Activated T-helper 1 cell treated with anti-CD3 and anti-CD28 coated beads, Interleukin-2, amount 50 U/mL, for 16 hours (primary cell): ENCODE results near the gene LCE3D.
"Not testable (repeated sequence)": the region's sequence is repeated elsewhere in the genome, so short reads cannot be mapped to it uniquely, and the experiment has no call there.

Source experiments
- DNase-seq, 2 donors: peaks; one replicate each; pipeline ENCODE4 v3.0.0-alpha.2; 2020; ENCODE audit warnings: low read depth in 1 of 2, low spot score in 1 of 2

Gene LCE3D, protein sequence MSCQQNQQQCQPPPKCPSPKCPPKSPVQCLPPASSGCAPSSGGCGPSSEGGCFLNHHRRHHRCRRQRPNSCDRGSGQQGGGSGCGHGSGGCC

DNA sequence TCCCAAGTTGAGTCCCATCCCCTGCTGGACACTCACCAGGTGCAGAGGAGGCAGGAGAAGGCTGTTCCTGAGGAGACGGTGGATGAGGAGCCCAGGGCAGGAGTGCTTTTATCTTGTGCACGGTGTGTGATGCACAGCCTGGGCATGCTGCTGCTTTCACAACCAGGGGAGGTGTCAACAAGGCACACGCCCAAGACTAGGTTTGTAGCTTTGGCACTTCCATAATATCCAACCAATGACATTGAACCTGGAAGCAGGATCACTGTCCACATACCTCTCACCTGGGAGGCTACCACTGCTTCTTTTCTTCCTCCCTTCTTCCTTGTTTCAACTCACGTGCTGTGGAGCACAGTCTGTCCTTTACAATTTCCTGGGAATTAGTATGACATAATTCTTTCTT lies at the start of gene LCE3D:
Gene LCE3D, minus strand, starts transcription at position 84 of the 400 bp plus-strand sequence. CDS start 580 bp downstream, outside the sequence.
- no peak for DNase-seq

DNA sequence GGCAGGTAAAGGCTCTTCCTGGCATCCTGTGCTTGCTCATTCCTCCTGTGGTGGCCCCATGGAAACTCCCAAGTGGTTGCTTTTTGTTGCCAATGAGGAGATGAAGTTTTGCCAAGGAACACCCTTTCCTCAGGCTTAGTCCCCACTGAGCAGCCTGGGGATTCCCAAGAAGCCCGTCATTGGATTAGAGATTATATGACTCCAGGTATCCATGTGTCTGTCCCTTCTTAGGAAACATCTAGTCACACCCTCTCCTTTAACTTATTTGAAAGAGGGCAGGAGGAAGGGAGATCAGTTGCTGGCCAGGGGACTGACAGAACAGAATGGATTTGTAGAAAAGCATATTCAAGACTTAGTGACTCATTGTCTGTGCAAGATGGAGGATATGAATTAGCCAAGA lies 46.4 kb upstream of the LCE3D start:
- no peak for DNase-seq

DNA sequence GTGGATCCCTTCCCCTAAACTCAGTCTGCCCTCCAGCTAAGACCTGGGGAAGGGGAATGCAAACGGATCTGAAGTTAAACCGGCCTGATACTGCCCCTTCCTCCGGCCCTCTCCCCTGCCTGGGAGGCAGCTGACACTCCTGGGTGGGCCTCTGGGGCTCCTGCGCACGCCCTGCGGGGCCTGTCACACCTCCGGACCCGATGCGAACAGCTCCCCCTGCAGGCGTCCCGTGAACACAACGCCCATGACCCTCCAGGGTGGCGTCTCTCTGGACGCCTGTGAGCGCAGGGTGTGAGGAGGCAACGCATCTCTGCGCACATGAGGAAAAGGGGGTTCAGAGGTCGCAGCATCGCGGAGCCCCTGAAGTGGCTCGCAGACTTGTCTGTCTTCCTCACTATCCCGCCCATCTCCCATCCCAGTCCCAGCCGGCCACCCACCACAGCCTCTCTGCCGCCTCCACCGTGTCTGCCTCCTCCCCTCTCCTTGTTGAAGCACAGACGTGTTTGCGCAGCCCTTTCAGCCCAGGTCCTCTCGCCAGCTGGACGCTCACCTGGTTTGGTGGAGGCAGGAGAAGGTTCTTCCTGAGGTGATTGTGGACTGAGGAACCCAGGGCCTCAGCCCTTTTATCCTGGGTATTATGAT lies 43.0 kb upstream of the LCE3D start:
- no peak for DNase-seq

DNA sequence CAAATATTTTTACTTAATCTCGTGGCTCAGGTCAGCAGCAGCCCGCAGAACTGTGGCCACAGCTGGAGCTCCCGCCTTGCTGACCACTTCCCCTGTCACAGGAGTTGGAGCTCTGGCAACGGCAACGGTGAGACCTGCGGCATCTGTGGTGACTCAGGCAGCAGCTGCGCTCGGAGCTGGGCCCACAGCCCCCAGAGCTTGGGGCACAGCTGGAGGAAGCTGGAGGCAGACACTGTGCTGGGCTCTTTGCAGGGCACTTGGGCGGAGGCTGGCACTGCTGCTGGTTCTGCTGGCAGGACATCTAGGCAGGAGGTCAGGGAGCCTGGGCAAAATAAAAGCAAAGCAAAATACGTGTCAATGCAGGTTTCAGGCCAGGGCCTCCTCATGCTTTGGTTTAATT lies 42.5 kb upstream of the LCE3D start, which contains the start of gene LCE3A:
Gene LCE3A, minus strand, starts transcription at position 301 of the 400 bp plus-strand sequence. Its CDS starts 0 bp downstream, at position 301.
- DNase-seq: no peak

DNA sequence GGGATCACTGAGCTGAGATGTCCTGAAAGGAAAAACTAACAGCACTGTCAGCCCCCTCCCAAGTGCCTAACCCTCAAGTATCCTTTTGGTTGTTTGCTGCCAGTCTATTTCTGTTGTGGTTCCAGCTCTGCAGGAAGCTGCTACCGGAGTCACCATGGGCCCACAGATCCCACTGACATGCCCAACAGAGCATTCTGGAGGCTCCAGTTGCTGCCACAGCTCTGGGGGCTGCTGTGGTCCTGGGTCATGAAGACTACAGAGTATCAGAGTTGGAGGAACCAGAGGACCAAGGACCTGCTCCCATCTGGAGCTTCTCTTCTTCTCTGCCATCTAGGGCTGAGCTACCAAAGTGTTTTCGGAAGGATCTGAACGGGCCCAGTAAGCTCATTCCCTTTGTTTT lies 41.7 kb upstream of the LCE3D start:
- no peak for DNase-seq

DNA sequence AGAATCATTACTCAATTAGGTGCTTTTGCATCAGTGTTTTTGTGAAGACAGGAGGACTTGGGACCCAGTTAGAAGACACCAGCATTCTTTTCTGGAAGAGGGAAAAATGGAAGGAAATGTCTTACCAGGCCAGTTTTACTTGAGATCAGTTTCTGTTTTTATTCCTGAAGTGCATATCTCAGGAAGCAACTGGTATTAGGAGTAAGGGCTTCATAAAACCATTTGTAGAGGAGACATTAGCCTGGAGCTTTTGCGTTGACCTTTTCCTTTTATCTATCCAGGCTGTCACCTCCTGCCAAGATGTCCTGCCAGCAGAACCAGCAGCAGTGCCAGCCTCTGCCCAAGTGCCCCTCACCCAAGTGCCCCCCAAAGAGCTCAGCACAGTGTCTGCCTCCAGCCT lies 33.2 kb upstream of the LCE3D start, which contains the start of gene LCE3B:
Gene LCE3B, plus strand, starts transcription at position 301 of the 400 bp plus-strand sequence. Its CDS starts 0 bp downstream, at position 301.
- DNase-seq: no peak

DNA sequence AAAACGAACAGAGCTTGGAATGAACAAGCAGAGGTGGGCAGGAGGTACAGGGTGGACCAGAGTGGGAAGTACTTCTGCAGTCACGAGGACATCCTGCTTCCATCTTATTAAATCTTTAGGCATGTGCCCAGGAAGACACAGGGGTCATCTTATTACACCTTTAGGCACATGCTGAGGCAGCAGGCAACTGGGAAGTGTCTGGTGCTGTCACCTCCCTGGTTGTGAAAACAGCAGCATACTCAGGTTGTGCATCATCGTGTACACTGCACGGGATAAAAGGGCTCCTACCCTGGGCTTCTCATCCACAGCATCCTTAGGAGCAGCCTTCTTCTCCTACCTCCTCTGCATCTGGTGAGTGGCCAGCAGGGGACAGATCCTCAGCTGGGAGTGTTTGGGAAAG lies 19.6 kb upstream of the LCE3D start, which contains the start of gene LCE3C:
Gene LCE3C, plus strand, starts transcription at position 301 of the 400 bp plus-strand sequence. CDS start 498 bp downstream, outside the sequence.
- DNase-seq: no peak

DNA sequence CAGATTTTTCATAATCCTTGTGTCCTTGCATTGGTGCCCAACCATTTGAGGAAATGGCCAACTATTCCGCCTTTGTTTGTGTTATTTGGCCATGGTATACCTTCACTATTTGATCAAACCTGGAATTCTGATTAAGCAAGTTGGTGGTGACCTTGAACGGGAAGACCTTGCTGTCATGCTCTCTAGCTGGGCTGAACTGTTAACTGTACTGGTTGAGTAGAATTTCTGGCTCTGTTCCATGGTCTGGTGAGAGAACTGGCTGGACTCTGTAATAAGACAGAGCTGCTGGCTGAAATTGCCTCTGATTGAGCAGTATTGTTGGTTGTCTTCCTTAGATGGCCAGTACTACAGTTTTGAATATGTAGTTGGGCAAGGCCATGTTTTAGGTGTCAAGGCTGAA lies 16.7 kb upstream of the LCE3D start:
- no peak for DNase-seq

DNA sequence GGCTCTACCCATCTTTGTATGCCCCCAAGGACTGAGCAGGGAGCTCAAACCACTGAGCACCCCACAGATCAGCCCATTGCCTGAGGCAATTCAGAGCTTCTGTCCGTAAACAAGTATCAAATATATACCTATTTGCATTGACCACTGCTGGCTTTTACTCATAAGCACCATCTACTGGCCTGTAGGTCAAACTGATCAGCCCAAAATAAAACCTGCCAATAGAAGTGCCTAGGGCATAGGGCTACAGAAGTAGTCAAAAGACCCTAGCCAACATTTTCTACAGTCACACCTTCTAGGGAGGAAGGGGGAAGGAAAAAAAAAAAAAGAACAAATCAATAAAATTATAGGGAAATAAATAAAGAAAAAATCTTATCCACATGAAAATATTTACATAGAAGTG lies 5.3 kb upstream of the LCE3D start:
- no peak for DNase-seq

DNA sequence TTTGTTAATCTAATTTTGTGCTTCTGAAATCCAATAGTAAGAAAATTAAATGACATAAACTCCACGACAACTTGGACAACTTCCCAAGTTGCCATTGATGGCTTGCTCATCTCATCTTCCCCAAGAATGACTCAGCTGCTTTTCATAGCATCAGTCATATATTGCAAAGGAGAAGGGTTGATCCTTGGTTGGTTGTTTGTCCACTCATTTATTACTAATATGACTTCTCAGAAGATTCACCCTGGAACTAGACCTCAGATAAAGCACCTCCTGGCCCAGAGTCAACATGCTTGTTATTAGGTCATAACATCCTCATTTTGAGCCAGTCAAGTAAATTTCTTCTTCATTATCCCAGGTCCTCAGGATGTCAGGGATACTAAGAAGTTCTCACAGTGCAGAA lies 2.3 kb upstream of the LCE3D start:
- no peak for DNase-seq

DNA sequence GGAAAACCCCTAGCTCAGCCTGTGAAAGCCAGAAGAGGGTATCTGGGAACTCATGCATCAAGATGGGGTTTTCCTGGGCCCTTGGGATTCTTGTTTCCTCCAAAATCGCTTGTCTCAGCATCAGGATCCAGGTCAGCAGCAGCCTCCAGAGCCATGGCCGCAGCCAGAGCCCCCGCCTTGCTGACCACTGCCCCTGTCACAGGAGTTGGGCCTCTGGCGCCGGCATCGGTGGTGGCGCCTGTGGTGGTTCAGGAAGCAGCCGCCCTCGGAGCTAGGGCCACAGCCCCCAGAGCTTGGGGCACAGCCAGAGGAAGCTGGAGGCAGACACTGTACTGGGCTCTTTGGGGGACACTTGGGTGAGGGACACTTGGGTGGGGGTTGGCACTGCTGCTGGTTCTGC lies 790 bp downstream of the LCE3D start:
- not testable (repeated sequence) for DNase-seq

DNA sequence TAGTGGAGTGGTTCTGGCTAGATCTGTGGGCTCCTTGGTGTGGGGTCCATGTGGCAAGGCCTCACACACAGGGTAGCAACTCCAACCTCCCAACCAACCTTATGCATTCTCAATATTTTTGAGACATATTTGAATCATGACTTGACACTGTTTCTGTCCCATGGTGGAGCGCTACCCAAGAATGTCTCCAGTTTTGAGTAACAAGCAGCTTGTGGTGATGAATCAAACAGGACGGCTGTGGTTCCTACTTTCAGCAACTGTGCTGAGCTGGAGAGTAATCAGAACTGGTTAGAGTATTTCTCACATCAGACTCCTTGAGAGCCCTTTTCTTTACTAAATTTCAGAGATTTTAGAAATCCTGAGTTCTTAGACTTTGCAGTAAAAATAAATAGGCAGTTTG lies 3.1 kb downstream of the LCE3D start:
- no peak for DNase-seq

DNA sequence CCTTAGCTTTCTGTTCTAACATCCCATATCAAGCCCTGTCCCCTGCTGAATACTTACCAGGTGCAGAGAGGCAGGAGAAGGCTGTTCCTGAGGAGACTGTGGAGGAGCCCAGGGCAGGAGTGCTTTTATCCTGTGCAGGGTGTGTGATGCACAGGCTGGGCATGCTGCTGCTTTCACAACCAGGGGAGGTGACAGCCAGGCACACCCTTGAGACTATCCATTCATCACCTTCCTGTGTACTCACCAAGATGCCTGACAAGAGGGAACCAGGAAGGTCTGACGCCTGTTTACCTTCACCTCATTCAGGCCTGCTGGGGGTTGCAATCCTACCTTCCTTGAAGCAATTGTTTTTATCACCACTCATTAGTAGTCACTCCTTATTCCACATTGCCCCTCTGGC lies 13.6 kb downstream of the LCE3D start, which contains the start of gene LCE3E:
Gene LCE3E, minus strand, starts transcription at position 100 of the 400 bp plus-strand sequence. CDS start 572 bp downstream, outside the sequence.
- DNase-seq: no peak

DNA sequence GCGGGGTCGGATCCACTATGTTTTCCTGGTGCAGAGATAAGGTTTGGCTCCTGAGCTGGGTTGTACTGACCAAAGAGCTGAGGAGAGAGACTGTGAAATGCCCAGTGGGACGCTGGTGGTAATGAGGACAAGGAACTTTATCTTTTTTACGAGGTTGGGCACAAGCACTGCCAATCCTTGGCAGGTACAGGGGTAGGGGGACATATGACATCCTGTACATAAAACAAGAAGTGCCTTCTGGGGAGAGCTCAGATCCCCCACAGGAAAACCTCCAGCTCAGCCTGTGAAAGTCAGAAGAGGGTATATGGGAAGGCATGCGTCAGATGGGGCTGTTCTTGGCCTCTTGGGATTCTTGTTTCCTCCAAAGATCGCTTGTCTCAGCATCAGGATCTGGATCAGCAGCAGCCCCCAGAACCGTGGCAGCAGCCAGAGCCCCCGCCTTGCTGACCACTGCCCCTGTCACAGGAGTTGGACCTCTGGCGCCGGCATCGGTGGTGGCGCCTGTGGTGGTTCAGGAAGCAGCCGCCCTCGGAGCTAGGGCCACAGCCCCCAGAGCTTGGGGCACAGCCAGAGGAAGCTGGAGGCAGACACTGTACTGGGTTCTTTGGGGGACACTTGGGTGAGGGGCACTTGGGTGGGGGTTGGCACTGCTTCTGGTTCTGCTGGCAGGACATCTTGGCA lies 14.6 kb downstream of the LCE3D start:
- DNase-seq: no peak

DNA sequence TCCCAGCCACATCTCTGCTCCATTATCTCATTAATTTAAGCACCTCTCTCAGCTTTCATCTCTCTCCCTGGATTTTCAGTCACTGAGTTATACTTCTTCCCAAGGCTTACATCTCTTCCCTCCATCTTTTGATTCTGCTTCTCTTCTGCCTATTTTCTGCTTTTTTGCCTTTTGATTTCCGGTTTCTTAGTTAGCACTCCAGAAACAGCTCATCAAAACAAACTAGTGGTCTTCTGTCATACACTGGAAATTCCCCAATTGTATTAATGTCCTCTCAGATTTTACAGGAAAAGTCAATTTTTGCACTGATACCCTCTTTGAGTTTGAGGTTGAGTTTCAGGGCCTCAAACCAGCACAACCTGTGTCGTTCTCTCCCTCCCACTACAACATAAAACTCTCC lies 15.2 kb downstream of the LCE3D start:
- DNase-seq: no peak

DNA sequence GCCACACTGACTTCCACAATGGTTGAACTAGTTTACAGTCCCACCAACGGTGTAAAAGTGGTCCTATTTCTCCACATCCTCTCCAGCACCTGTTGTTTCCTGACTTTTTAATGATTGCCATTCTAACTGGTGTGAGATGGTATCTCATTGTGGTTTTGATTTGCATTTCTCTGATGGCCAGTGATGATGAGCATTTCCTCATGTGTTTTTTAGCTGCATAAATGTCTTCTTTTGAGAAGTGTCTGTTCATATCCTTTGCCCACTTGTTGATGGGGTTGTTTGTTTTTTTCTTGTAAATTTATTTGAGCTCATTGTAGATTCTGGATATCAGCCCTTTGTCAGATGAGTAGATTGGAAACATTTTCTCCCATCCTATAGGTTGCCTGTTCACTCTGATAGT lies 32.0 kb downstream of the LCE3D start:
- DNase-seq: not testable (repeated sequence)

DNA sequence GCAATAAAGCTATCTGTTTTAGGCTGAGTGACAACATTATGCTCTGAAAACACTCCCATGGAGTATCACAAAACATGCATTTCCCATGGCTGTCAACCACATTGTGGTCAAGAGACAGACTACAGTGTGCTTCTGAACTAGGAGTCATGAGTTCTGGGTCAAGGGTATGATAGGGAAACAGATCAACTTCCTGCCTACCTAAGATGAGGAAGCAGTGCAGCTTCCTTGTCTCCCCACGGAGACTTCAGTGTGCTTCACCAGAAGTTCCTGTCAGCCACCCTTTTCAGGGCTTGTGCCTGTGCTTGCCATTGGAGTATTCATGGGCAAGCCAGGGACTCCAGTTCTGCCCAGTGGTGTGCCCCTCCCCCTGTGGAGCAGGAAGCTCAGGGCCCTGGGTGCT lies 33.6 kb downstream of the LCE3D start:
- DNase-seq: no peak

DNA sequence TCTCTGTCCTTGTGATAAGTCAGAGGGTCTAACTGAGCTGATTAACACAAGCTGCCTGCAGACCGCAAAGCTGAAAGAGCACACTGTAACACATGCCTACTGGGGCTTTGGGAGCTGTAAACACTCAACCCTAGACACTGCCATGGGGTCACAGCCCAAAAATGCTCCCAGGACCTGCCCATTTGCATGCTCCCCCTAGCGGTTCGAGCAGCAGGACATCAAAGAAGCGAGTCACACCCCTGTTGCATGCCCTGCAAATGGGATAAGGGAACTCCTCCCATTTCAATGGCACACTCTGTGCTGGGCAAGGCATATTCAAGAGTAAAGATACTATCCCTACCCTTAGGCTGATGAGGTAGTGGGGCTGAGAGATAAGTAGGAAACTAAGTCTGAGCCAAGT lies 36.5 kb downstream of the LCE3D start:
- no peak for DNase-seq

DNA sequence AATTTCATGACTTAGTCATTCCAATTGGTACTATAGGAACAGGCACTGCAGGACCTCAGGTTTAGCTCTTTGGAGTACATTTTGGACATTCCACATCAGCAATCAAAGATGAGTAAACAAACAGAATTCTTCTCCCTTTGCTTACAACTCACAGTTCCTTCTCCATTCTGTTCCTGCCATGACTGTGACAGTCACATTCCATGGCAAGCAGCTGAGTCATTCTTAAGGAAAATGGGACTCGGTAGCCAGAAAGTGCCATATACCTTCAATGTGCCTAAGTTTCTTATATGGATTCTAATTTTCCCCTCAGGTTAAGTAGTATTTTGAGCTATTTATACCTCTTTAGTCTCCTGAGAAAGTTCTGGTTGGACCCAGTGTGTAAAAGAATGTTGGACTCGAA lies 40.4 kb downstream of the LCE3D start:
- DNase-seq: no peak

DNA sequence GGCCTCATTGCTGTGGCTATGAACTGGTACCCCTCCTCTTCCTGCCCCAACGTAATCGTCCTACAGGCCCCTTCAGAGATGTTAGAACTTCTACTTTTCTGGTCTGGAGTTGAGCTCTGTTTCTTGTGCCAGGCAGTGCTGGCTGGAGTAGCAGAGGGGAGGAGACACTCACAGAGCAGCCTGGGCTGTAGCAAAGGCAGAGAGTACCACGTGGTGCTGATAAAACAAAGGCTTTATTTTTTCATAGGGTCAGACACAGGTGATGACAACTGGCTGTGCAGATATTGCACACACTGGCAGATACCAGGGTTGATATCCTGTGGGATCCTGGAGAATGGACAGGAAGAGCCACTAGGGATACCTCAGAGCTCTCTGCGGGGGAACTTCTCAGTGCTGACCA lies 42.8 kb downstream of the LCE3D start:
- no peak for DNase-seq

DNA sequence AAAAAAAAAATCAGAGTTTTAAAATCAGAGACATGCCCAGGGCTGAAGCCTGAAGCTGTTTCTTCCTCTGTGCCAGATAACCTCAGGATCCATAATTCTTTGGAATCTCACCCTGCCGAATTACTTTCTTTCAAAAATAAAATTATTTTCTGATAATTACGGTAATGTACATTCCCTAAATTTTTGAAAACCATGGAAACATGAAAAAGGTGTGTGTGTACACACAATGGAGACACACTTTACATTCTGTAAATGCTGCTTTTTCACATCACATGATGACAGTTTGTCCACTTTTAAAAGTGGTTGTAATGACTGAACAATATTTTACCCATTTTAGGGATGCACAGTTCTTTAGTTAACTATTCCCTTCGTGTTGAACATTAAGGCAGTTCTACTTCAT lies 44.5 kb downstream of the LCE3D start:
- no peak for DNase-seq

DNA sequence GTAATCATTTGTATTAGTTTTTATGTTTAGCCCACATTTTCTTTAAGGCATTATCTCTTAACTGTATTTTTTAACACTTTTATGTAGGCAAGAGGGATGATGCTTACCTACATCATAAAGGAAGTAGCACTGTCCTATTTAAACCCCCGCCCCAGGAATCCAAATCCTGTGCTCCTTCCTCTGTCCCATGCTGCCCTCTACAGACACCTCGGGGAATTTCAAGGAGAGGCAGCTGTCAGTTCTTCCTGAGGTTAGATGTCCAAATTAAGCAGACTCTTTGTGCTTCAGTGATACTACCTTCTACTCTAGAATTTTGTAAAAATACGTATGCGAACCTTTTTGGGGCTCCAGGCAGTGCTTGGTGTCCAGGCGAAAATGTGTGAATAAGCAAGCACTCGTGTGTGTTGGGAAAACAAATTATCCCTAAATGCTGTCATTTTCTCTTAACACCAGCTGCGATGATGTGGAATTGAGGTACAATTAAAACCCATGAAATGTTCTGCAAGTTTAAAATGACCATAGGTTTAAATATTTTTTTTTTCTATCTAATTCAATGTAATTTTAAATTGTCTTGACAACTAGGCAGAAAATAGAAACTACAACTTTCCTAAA lies 46.9 kb downstream of the LCE3D start:
- DNase-seq: no peak
